ENCODE measurements around the gene CRY2.

DNA sequence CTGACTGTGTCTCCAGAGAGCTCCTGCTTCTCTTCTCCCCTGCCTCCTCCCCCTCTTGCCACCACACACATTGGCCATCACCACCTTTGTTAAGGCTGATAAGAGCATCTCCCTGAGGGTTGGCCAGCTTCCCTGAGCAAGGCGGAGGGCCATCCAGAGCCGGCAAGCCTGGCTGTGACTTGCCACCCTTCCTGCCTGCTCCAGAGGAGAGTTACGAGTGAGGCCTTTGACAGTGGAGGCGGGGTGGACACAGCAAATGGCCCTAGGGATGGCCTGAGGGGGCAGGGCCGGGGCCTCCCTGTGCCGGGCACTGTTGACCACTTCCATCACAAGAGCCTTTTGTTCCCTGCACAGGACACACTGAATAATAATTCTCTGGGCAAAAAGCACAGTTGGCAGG, 54.4 kb downstream of the CRY2 start:
- TF ChIP-seq CTCF (IDR thresholded peaks at IDR 0.05; ENCODE audit: low read depth, low read length) (no peak), EZH2phosphoT487 (IDR thresholded peaks at IDR 0.05; ENCODE audit: low read depth) (no peak)
